H9 (cell line): ENCODE data around the gene SHB. TPM values are rescaled to one million over a fixed set of nuclear protein-coding genes. Genes with fewer than 3 reads are reported as not detected.

Experiments
- DNase-seq: peaks from one replicate; pipeline ENCODE4 v3.0.0-alpha.2; 2017
- H2AFZ ChIP-seq: one replicate; pipeline ENCODE4 v1.6.1; 2013; ENCODE audit warnings: mild to moderate bottlenecking, low read length, control low read depth, moderate library complexity
- H2AK5ac ChIP-seq: 2 replicates; pipeline ENCODE4 v1.6.1; 2013; ENCODE audit warnings: low read length, control low read depth, mixed read lengths; ENCODE audit not compliant: insufficient read length
- H2BK120ac ChIP-seq: one replicate; pipeline ENCODE4 v1.6.1; 2013; ENCODE audit warnings: low read depth, mild to moderate bottlenecking, low read length, control low read depth, inconsistent platforms; ENCODE audit not compliant: poor library complexity, severe bottlenecking
- H2BK12ac ChIP-seq: 2 replicates; pipeline ENCODE4 v1.6.1; 2013; ENCODE audit warnings: low read length, control low read depth, mixed read lengths, low read depth; ENCODE audit not compliant: insufficient read length
- H2BK15ac ChIP-seq: 2 replicates; pipeline ENCODE4 v1.6.1; 2013; ENCODE audit warnings: low read depth, low read length, control low read depth
- H2BK20ac ChIP-seq: one replicate; pipeline ENCODE4 v1.6.1; 2013; ENCODE audit warnings: low read depth, mild to moderate bottlenecking, low read length, control low read depth, inconsistent platforms; ENCODE audit not compliant: poor library complexity, severe bottlenecking
- H2BK5ac ChIP-seq: 2 replicates; pipeline ENCODE4 v1.6.1; 2013; ENCODE audit warnings: low read length, control low read depth, mixed read lengths; ENCODE audit not compliant: insufficient read length
- H3K14ac ChIP-seq: 2 replicates; pipeline ENCODE4 v1.6.1; 2013; ENCODE audit warnings: low read length, control low read depth; ENCODE audit not compliant: insufficient read depth
- H3K18ac ChIP-seq: 2 replicates; pipeline ENCODE4 v1.6.1; 2013; ENCODE audit warnings: low read depth, mild to moderate bottlenecking, mixed read lengths, low read length, control low read depth; ENCODE audit not compliant: insufficient read length
- H3K23ac ChIP-seq: 2 replicates; pipeline ENCODE4 v1.6.1; 2013; ENCODE audit warnings: low read length, control low read depth, mixed read lengths, low read depth; ENCODE audit not compliant: insufficient read length
- H3K23me2 ChIP-seq: 2 replicates; pipeline ENCODE4 v1.6.1; 2013; ENCODE audit warnings: low read depth, mild to moderate bottlenecking, mixed read lengths, low read length, control low read depth; ENCODE audit not compliant: insufficient read length, poor library complexity, severe bottlenecking
- H3K27ac ChIP-seq: 2 replicates; pipeline ENCODE4 v1.5.1; 2013; ENCODE audit warnings: low read length, control low read depth, mixed read lengths, low read depth; ENCODE audit not compliant: insufficient read length
- H3K27me3 ChIP-seq: 2 replicates; pipeline ENCODE4 v1.6.1; 2013; ENCODE audit warnings: low read length, control low read depth, inconsistent platforms; ENCODE audit not compliant: insufficient read depth
- H3K4ac ChIP-seq: 2 replicates; pipeline ENCODE4 v1.6.1; 2013; ENCODE audit warnings: low read depth, mild to moderate bottlenecking, control low read depth, inconsistent platforms, low read length, moderate library complexity
- H3K4me1 ChIP-seq: 2 replicates; pipeline ENCODE4 v1.6.1; 2013; ENCODE audit warnings: low read length, control low read depth, inconsistent platforms; ENCODE audit not compliant: insufficient read depth
- H3K4me2 ChIP-seq: 2 replicates; pipeline ENCODE4 v1.6.1; 2013; ENCODE audit warnings: low read length, control low read depth, mixed read lengths; ENCODE audit not compliant: insufficient read length, insufficient read depth
- H3K56ac ChIP-seq: 2 replicates; pipeline ENCODE4 v1.6.1; 2013; ENCODE audit warnings: low read depth, mild to moderate bottlenecking, mixed read lengths, low read length, control low read depth; ENCODE audit not compliant: insufficient read length
- H3K79me1 ChIP-seq: 2 replicates; pipeline ENCODE4 v1.6.1; 2013; ENCODE audit warnings: low read depth, mild to moderate bottlenecking, moderate library complexity, low read length, control low read depth, inconsistent platforms; ENCODE audit not compliant: insufficient read depth, poor library complexity, severe bottlenecking
- H3K79me2 ChIP-seq: 2 replicates; pipeline ENCODE4 v1.6.1; 2013; ENCODE audit warnings: low read length, control low read depth, inconsistent platforms; ENCODE audit not compliant: insufficient read depth
- H3K9ac ChIP-seq: 2 replicates; pipeline ENCODE4 v1.6.1; 2013; ENCODE audit warnings: low read length, control low read depth, mixed read lengths; ENCODE audit not compliant: insufficient read length; ENCODE audit errors: extremely low read depth
- H3K9me3 ChIP-seq: one replicate; pipeline ENCODE4 v1.6.1; 2013; ENCODE audit warnings: low read depth, low read length, inconsistent platforms; ENCODE audit not compliant: control insufficient read depth
- H3T11ph ChIP-seq: one replicate; pipeline ENCODE4 v1.6.1; 2013; ENCODE audit warnings: mild to moderate bottlenecking, low read length, control low read depth, inconsistent platforms
- H4K20me1 ChIP-seq: one replicate; pipeline ENCODE4 v1.6.1; 2013; ENCODE audit not compliant: control insufficient read depth, insufficient read length, insufficient read depth
- H4K5ac ChIP-seq: 2 replicates; pipeline ENCODE4 v1.6.1; 2013; ENCODE audit warnings: low read depth, mild to moderate bottlenecking, mixed read lengths, low read length, control low read depth; ENCODE audit not compliant: insufficient read length
- H4K8ac ChIP-seq: replicated peaks from 2 replicates; pipeline ENCODE4 v1.6.1; 2013; ENCODE audit warnings: low read length, control low read depth, mixed read lengths, low read depth; ENCODE audit not compliant: insufficient read length
- H4K91ac ChIP-seq: 2 replicates; pipeline ENCODE4 v1.6.1; 2013; ENCODE audit warnings: low read depth, mild to moderate bottlenecking, moderate library complexity, mixed read lengths, low read length, control low read depth; ENCODE audit not compliant: insufficient read length
- H3K27ac Mint-ChIP-seq, 3 experiments: 2 replicates in 2 of 3; 3 replicates in 1 of 3; pipeline ENCODE4 v1.8.0; 2020 to 2021; ENCODE audit warnings: mixed read lengths in 3 of 3, mild to moderate bottlenecking in 1 of 3, moderate library complexity in 1 of 3
- H3K27me3 Mint-ChIP-seq: 2 replicates; pipeline ENCODE4 v1.8.0; 2021; ENCODE audit warnings: low read depth, mild to moderate bottlenecking, moderate library complexity, mixed read lengths
- H3K36me3 Mint-ChIP-seq, 3 experiments: 2 replicates in 2 of 3; 3 replicates in 1 of 3; pipeline ENCODE4 v1.8.0; 2020 to 2021; ENCODE audit warnings: low read depth in 3 of 3, mixed read lengths in 3 of 3; ENCODE audit not compliant: insufficient read depth in 1 of 3
- H3K4me1 Mint-ChIP-seq, 2 experiments: 2 replicates each; pipeline ENCODE4 v1.8.0; 2020; ENCODE audit warnings: mixed read lengths in 2 of 2
- H3K4me3 Mint-ChIP-seq, 2 experiments: 2 replicates in 1 of 2; 3 replicates in 1 of 2; pipeline ENCODE4 v1.8.0; 2020 to 2021; ENCODE audit warnings: mild to moderate bottlenecking in 2 of 2, mixed read lengths in 2 of 2, moderate library complexity in 1 of 2
- H3K9me3 Mint-ChIP-seq, 2 experiments: 2 replicates in 1 of 2; 3 replicates in 1 of 2; pipeline ENCODE4 v1.8.0; 2020; ENCODE audit warnings: mild to moderate bottlenecking in 2 of 2, mixed read lengths in 2 of 2, moderate library complexity in 1 of 2
- CTCF ChIP-seq: fragments of 200-600 bp; sonication (generic); conservative IDR thresholded peaks from 3 replicates; pipeline ENCODE4 v1.8.0; 2021; ENCODE audit warnings: antibody characterized with exemption, mild to moderate bottlenecking
- WGBS: extraction: QIAGEN DNeasy Blood & Tissue Kit; methylation state at CpG from one replicate; pipeline ENCODE4 v1.1.7; 2013; ENCODE audit warnings: missing lambda C conversion rate, low lambda C conversion rate, mixed read lengths; ENCODE audit not compliant: insufficient read length; ENCODE audit errors: extremely low coverage; 5-methylcytosine and 5-hydroxymethylcytosine counted together
- total RNA-seq: library from RNA; stranded (reverse); gene quantifications from 2 replicates; pipeline ENCODE4 v1.2.1, GENCODE V29; 2021

Gene SHB
- total RNA-seq, 1 experiment from 2014 or later = 14.6 TPM

GRCh38 chr9:37996819-37997217 is 72.2 kb downstream of the SHB start:
- H3K23ac ChIP-seq = no peak overlapping the region
- H3K14ac ChIP-seq = no peak overlapping the region
- H3T11ph ChIP-seq = no peak overlapping the region
- H4K8ac ChIP-seq = no peak overlapping the region
- H3K27ac Mint-ChIP-seq = peak overlapping the region in 1 of 3 experiments; percentile 70; a peak in 1 of 7 replicates
- H2BK5ac ChIP-seq = no peak overlapping the region
- H3K36me3 Mint-ChIP-seq = no peaks in the 10 kb centered on the region
- no peaks in the 10 kb centered on the region for H3K23me2 ChIP-seq
- H3K9me3 Mint-ChIP-seq = no peaks in the 10 kb centered on the region
- H3K27me3 ChIP-seq = no peaks in the 10 kb centered on the region
- no peak overlapping the region for H4K5ac ChIP-seq
- H2BK12ac ChIP-seq = no peak overlapping the region
- no peaks in the 10 kb centered on the region for H3K4me1 ChIP-seq
- H3K27ac ChIP-seq = no peak overlapping the region
- DNase-seq = no peak
- H3K56ac ChIP-seq = no peak overlapping the region
- H3K9me3 ChIP-seq = no peaks in the 10 kb centered on the region
- no peak overlapping the region for H3K4me3 Mint-ChIP-seq
- H3K4ac ChIP-seq = no peak overlapping the region
- H2BK20ac ChIP-seq = no peak overlapping the region
- H2AFZ ChIP-seq = no peak overlapping the region
- H3K18ac ChIP-seq = no peak overlapping the region
- H4K91ac ChIP-seq = no peak overlapping the region
- no peak overlapping the region for H2BK15ac ChIP-seq
- WGBS = no CpG with 5 or more reads among the region's 4 CpGs
- peaks cover 16 to 35% of the 10 kb centered on the region in 2 experiments for H3K4me1 Mint-ChIP-seq
- no peak for TF ChIP-seq CTCF
- H2BK120ac ChIP-seq = no peak overlapping the region
- no peaks in the 10 kb centered on the region for H4K20me1 ChIP-seq
- H3K79me1 ChIP-seq = no peaks in the 10 kb centered on the region
- H3K9ac ChIP-seq = no peak overlapping the region
- H3K79me2 ChIP-seq = no peaks in the 10 kb centered on the region
- H3K4me2 ChIP-seq = no peak overlapping the region
- H3K27me3 Mint-ChIP-seq = no peaks in the 10 kb centered on the region
- no peak overlapping the region for H2AK5ac ChIP-seq
